OCI-LY7 (cell line): ENCODE measurements around the gene PFKFB4.

Experiments used
- EZH2phosphoT487 ChIP-seq: fragments of 200-600 bp; sonication (generic); IDR thresholded peaks from 2 replicates; pipeline ENCODE4 v1.6.1; 2018; ENCODE audit warnings: low read depth, borderline replicate concordance, mild to moderate bottlenecking, mixed run types, antibody characterized with exemption, low read length, moderate library complexity, mixed read lengths
- TF ChIP-seq, protein P1 (sequence below): fragments of 200-600 bp; sonication (generic); conservative IDR thresholded peaks from 2 replicates; pipeline ENCODE4 v1.5.1; 2014; ENCODE audit warnings: mild to moderate bottlenecking, antibody characterized with exemption, low read length, moderate library complexity, mixed read lengths

DNA sequence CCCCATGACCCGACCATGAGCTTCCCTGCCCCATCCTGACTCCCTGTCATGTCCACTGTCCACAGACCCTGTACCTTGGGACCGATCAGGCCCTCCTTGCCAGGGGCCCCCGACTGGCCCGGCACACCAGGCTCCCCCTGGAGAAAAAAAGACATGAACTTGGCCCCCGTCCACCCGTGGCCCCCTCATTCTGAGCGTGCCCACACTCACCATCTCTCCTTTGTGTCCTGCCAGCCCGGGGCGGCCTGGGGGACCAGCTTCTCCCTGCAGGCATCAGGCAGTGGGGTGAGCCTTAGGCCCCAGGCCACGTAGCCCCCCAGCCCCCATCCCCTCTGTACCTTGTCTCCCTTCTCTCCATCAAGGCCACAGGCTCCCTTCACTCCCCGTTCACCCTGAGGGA is 10.9 kb upstream of the PFKFB4 start:
- TF ChIP-seq, protein P1, sequence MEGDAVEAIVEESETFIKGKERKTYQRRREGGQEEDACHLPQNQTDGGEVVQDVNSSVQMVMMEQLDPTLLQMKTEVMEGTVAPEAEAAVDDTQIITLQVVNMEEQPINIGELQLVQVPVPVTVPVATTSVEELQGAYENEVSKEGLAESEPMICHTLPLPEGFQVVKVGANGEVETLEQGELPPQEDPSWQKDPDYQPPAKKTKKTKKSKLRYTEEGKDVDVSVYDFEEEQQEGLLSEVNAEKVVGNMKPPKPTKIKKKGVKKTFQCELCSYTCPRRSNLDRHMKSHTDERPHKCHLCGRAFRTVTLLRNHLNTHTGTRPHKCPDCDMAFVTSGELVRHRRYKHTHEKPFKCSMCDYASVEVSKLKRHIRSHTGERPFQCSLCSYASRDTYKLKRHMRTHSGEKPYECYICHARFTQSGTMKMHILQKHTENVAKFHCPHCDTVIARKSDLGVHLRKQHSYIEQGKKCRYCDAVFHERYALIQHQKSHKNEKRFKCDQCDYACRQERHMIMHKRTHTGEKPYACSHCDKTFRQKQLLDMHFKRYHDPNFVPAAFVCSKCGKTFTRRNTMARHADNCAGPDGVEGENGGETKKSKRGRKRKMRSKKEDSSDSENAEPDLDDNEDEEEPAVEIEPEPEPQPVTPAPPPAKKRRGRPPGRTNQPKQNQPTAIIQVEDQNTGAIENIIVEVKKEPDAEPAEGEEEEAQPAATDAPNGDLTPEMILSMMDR = no peak
- no peak for TF ChIP-seq EZH2phosphoT487
